ENCODE data around the gene TARS2.

TARS2 gene

GRCh38 chr1:150507912-150508864 is 21.0 kb downstream of the TARS2 start, which contains the start of gene ECM1:
TSS of gene ECM1 (plus strand) at chr1:150508109. CDS start at chr1:150508210, 101 bp downstream.
- no peak for DNase-seq (ENCODE audit: low read depth in 2 of 2, low spot score in 1 of 2)

DNA sequence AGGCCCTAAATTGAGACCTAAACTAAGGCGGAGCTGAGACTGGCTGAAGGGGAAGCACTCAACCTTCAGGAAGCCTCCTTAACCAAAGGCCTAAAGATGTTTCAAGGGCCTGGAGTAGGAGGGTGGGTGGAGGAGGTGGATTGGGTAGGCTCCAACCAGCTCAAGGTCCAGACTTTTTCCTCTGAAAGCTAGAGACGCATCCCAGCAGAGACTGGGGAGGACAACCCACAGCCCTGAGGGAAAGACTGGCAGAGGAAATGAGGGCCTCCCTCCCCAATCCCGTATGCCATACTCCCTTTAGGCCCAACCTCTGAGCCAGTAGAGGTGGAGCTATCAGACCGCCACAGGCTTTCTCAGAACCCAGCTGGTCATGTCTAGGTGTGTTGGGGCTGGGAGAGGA is 21.8 kb downstream of the TARS2 start:
- no peak for DNase-seq (ENCODE audit: low read depth in 2 of 2, low spot score in 1 of 2)

DNA sequence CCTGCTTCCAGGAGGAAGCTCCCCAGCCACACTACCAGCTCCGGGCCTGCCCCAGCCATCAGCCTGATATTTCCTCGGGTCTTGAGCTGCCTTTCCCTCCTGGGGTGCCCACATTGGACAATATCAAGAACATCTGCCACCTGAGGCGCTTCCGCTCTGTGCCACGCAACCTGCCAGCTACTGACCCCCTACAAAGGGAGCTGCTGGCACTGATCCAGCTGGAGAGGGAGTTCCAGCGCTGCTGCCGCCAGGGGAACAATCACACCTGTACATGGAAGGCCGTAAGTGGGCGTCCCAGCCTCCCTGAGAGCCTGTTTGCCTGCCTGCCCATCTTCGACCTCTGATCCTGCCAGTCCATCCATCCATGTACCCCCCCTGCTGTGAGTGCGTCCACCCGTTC is 24.3 kb downstream of the TARS2 start:
- DNase-seq (ENCODE audit: low read depth in 2 of 2, low spot score in 1 of 2) = no peak

DNA sequence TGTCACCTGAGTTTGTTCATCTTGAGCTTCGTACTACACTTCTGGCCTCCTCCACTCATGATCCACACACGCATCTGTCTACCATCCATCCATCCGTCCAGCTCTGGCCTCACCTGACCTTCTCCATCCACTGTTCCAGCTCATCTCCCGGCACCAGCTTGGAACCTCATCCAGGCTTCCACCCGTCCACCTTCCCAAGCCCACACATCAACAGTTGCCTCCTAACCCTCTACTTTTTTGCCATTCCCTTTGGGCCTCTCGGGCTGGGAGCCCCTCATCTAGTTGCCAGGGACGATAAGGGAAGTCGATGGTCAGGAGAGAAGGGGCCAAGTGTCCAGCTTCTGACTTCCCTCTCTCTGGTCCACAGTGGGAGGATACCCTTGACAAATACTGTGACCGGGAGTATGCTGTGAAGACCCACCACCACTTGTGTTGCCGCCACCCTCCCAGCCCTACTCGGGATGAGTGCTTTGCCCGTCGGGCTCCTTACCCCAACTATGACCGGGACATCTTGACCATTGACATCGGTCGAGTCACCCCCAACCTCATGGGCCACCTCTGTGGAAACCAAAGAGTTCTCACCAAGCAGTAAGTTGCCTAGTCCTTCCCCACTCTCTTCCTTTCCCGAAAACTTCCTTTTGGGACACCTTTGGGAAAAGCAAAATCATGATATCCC is 24.9 kb downstream of the TARS2 start:
- DNase-seq (ENCODE audit: low read depth in 2 of 2, low spot score in 1 of 2) = no peak

DNA sequence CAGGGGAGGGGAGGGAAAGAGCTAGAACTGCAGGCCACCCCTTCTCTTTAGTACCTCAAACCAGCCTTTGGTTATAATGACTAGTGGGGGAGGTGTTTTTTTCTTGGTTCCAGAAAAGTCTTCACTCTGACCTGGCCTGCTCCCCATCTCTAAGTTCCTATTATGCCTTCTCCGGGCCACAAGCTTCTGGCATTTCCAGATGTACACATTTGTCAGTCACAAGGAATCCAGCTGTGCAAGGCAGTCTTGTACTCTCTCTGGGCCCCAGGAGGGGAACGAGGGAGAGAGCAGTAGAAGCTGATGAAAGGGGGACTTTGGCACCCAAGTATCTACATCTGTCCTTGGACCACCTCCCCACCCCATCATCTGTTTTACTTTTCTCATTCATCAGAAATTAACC is 25.6 kb downstream of the TARS2 start:
- no peak for DNase-seq (ENCODE audit: low read depth in 2 of 2, low spot score in 1 of 2)

DNA sequence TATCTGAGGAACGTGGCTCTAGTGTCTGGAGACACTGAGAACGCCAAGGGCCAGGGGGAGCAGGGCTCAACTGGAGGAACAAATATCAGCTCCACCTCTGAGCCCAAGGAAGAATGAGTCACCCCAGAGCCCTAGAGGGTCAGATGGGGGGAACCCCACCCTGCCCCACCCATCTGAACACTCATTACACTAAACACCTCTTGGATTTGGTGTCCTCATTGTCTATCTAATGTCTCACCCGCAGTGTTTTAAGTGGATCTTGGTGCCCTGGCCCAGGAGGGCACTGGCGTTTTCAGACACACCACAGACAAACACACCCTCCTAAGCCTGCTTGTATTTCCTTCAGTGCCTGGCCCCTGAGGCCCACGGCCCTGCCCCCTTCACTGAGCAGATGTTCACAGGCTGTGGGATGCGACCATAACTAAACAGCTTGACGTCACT is 26.2 kb downstream of the TARS2 start:
- no peak for DNase-seq (ENCODE audit: low read depth in 2 of 2, low spot score in 1 of 2)

GRCh38 chr1:150514260-150514659 is 27.0 kb downstream of the TARS2 start:
- DNase-seq (ENCODE audit: low read depth in 2 of 2, low spot score in 1 of 2) = no peak

- DNase-seq (ENCODE audit: low read depth in 2 of 2, low spot score in 1 of 2) = no peak
Observed at GRCh38 chr1:150514913-150515327, 27.7 kb downstream of the TARS2 start.

DNA sequence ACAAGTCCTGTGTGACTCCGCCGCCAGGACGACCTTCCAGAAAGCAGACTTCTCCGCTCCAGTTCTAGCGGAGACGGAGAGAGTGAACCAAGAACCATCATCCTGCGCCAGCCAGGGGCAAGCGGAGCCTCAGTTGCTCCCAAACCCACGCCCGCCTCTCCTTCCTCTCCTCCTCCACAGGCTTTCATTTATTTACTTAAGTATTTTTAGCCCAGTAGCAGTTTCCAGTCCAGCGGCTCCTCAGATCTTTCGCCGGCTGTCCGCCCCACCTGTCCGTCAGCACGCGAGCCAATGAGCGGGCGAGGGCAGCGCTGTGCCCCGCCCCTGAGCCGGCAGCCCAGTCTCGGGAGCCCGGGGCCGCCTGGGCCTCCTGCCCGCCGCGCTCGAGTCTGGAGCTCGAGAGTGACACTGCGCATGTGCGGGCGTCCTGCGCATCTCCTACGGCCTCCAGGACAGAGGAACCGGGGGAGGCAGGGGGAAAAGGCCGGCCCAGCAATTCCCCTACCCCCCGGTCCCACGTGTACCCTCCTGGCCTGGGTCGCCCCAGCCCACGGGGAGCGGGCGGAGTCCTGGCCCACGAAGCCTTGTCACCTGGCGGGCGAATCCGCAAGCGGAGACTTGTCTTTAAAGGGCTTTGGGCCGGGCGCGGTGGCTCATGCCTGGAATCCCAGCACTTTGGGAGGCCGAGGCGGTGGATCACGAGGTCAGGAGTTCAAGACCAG is 28.3 kb downstream of the TARS2 start, which contains the start of gene FALEC:
FALEC (plus strand) TSS at position 425 of the 722 bp plus-strand sequence.
- peak; percentile 59 to 84 for DNase-seq (ENCODE audit: low read depth in 2 of 2, low spot score in 1 of 2)

DNA sequence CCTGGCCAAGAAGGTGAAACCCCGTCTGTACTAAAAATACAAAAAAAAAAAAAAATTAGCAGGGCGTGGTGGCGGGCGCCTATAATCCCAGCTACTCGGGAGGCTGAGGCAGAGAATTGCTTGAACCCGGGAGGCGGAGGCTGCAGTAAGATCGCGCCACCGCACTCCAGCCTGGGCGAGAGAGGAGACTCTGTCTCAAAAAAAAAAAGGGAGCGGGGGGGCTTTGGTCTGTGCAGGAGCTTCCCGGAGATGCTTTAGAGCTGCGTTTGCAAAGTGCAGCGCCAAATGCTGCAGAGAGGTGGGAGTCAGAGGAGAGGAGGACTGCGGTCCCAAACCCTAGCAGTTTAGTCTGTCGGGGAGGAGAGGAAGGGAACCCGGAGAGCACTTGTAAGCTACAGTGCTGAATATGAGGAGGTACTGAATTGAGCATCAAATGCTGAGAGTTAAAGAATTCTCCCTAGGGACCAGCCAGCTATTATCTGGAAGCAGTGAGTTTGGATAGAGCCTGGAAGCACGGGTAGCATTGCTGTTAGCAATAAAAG is 28.9 kb downstream of the TARS2 start:
- DNase-seq (ENCODE audit: low read depth in 2 of 2, low spot score in 1 of 2) = no peak

DNA sequence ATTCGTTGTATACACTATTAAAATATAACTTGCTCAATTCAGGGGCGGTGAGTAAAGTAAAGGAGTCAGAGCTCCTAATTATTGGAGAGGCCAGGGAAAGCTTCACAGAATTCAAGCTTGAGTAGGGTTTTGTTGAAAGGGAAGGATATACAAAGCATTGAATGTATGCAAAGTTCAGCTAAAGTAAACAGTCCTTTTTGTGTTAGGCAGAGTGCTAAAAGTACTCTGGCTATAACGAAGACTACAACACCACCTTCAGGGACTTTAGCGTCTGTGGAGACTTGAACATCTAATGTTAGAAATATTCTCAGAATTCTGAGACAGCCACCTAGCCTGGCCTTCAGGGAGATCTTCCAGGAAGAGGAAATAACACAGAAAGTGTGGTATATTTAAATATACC is 29.4 kb downstream of the TARS2 start:
- no peak for DNase-seq (ENCODE audit: low read depth in 2 of 2, low spot score in 1 of 2)

DNA sequence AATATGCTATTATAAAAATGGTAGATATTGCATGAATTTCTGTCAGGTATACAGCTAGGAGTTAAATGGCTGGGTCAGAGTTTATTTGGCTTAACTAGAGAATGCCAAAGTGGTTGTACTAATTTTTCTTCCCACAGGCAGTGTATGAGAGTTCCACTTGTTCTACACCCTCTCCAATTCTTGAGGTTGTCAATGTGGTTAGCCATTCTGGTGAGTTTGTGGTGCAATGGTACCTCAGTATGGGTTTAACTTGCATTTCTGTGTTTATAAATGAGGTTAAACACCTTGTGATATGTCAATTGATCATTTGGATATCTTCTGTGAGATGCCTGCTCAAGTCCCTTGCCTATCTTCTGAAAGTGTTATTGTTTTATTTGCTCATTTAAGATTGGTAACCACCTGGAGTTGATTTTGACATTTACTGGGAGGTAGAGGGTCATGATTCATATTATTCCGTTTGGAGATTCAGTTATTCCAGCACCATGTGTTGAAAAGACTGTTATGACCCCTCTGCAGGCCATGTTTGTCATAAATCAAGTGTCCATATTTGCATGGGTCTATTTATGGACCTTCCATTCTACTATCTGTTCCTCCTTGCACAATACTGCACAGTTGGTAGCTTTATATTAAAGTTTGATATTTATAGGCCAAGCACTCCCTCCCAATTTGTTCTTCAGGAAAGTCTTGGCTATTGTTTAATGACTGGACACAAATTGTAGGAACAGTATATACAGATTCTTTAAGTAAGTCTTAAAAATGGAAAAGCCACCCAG is 34.2 kb downstream of the TARS2 start:
- DNase-seq (ENCODE audit: low read depth in 2 of 2, low spot score in 1 of 2) = no peak

DNA sequence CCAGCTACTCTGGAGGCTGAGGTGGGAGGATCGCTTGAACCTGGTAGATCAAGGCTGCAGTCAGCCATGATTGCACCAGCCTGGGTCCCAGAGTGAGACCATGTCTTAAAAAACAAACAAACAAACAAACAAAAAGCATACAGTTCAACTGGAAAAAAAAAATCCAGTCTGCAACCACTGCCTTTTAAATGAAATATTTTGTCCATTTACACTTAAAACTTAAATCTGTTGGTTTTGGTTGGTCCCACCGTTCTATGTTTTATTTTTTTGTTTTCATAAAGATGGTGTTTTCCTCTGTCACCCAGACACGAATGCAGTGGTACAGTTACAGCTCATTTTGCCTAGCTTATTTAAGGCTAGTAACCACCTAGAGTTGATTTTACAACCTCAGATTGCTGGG is 38.1 kb downstream of the TARS2 start:
- no peak for DNase-seq (ENCODE audit: low read depth in 2 of 2, low spot score in 1 of 2)

DNA sequence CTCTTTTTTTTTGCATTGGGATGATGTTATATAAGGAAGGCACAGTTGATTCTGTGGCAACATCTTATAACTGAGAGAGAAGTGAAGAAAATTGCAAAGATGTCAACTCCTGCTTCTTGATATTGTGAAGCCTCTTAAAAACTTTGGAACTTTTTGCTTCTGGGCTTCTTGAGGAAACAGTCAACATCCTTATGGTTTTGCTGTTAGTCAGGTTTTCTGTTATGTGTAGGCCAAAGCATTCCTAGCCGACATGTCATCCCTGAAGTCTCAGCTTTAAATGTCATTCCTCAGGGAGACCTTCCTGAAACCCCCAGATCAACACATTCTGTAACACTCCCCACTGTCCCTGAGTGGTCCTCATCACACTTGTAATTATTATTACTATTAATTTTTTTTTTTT is 41.0 kb downstream of the TARS2 start:
- no peak for DNase-seq (ENCODE audit: low read depth in 2 of 2, low spot score in 1 of 2)

- DNase-seq (ENCODE audit: low read depth in 2 of 2, low spot score in 1 of 2) = no peak
Observed at GRCh38 chr1:150529017-150529416, 41.8 kb downstream of the TARS2 start.

DNA sequence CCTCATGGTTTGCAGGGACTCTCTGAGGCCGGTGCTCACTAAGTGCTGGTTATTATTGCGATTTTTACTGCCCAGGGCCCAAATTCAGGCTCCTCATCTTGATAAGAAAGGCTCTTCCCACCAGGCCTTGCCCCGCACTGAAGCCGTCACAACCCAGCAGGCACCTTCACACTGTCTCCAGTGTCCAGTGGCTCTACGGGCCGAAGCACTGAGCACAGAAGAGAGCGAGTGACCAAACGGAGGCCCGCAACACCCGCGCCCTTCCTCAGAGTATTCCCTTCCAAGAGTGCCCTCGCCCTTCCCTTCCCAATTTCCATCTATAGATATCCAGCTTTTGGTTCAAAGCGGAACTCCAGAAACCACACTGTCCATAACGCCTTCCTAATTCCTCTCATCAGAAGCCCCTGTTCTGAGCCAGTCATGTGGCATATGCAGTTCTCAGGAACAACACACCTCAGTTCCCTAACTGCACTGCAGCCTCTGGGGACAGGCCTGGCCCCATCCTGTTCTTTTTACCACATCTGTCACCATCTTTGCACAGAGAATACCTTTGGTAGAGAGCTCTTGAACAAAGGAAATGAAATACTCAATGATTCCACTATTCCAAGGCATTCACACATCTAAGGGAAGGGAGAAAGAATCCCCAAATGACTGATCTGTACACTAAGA is 43.4 kb downstream of the TARS2 start:
- DNase-seq (ENCODE audit: low read depth in 2 of 2, low spot score in 1 of 2) = no peak

DNA sequence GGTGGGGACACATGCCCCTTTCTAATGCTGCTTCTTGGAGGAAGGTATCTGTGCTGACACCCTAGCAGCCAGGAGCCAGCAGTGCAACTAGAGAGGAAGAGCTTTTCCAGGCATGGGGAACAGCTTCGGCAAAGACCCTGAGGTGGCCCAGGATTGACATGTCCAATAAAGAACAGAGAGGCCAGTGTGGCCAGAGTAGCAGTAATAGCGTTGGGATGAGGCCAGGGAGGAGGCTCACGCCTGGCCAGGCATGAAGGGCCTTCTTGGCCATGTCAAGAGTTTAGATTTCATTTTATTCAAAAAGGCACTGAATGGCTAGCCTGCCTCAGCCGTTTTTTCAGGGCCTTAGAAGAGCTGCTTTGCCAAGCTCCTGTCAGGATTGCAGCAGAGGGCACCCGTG is 45.6 kb downstream of the TARS2 start:
- no peak for DNase-seq (ENCODE audit: low read depth in 2 of 2, low spot score in 1 of 2)

DNA sequence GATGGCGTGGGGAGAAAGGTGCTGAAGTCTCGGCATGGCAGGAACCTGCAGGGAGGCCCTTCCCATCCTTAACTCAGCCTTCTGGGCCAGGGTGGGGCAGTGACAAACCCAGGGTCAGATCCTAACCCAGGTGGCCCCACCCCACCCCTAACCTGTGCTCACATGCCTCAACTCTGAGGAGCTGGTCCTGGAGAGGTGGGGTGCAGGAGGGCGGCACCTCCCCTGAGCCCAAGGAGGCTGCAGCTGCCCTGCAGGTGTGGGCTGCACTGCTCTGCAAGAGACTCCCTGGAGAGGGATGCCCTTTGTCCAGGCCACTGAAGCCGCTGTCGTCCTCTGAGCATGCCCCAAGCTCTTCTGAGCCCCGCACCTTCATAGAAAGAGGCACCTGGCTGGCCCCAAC is 46.8 kb downstream of the TARS2 start:
- DNase-seq (ENCODE audit: low read depth in 2 of 2, low spot score in 1 of 2) = no peak

DNA sequence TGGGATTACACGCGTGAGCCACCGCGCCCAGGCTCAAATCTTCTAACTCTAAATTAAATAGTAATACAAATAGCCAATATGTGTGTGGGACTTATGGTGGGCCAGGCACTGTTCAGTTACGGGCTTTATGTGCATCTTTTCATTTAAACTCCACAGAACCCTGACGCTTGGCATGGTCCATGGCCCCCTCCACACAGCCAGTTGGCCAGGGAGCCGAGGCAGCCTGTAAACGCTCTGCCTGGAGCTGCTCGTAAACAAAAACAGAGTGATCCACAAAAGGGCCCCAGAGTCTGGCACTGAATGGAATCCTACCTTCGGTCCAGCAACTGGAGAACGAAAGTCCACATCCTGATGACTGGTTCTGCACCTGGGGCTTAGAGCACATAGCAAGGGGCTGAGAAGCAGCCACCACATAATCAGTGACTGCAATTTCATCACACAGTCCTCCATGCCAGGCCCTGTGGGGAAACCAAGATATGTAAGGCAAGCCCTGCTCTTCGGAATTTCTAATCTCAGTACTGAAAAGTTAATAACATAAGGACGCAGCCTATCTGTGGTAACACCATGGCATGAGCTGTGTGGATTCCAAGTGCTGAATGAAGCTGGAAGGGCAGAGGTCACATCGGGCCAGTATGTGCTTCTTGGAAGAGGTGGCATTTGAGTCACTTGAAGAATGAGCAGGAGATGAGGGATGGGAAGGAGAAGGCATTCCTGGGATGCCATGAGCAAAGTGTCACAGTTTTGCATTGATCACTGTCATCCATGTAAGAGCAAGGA is 48.5 kb downstream of the TARS2 start:
- no peak for DNase-seq (ENCODE audit: low read depth in 2 of 2, low spot score in 1 of 2)

Measured in stimulated activated CD8-positive, alpha-beta memory T cell treated with anti-CD3 and anti-CD28 coated beads, Interleukin-4, amount 100 ng/mL, for 1 hour (primary cell).